ENCODE results near the gene AATF. TPM values are rescaled to one million over a fixed set of nuclear protein-coding genes. Genes with fewer than 3 reads are reported as not detected.

Gene AATF
- total RNA-seq, 4 donors from 2014 or later: 30.3 to 50.5 (median 40.9) TPM

- in situ Hi-C loops (cut with MboI; ENCODE audit: low sequenced_read_pairs in 4 of 4) (loop anchor here in 1 of 4 donors (10.0 kb wide), 1 partner anchor 432 kb away; no protein-coding TSS in a partner anchor), intact Hi-C loops (cut with DNase I; ENCODE audit: low total_unique reads) (no loop called here)
- H3K4me1 ChIP-seq: no peaks in the 10 kb centered on the region
- no peak overlapping the region for H3K4me3 ChIP-seq
- no peak for DNase-seq
- no peak for TF ChIP-seq POLR2A (IDR thresholded peaks at IDR 0.05)
- TF ChIP-seq, protein P1, sequence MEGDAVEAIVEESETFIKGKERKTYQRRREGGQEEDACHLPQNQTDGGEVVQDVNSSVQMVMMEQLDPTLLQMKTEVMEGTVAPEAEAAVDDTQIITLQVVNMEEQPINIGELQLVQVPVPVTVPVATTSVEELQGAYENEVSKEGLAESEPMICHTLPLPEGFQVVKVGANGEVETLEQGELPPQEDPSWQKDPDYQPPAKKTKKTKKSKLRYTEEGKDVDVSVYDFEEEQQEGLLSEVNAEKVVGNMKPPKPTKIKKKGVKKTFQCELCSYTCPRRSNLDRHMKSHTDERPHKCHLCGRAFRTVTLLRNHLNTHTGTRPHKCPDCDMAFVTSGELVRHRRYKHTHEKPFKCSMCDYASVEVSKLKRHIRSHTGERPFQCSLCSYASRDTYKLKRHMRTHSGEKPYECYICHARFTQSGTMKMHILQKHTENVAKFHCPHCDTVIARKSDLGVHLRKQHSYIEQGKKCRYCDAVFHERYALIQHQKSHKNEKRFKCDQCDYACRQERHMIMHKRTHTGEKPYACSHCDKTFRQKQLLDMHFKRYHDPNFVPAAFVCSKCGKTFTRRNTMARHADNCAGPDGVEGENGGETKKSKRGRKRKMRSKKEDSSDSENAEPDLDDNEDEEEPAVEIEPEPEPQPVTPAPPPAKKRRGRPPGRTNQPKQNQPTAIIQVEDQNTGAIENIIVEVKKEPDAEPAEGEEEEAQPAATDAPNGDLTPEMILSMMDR (IDR thresholded peaks at IDR 0.05 in 4 of 5, conservative IDR thresholded peaks at IDR 0.05 in 1 of 5): no peak
- no peak overlapping the region for H3K27ac ChIP-seq
- H3K27me3 ChIP-seq: no peaks in the 10 kb centered on the region
- H3K36me3 ChIP-seq: no peaks in the 10 kb centered on the region
- ATAC-seq: no peak
- no peaks in the 10 kb centered on the region for H3K9me3 ChIP-seq
These were observed 107.9 kb downstream of the AATF start for GRCh38 chr17:37056622-37057021.

GRCh38 chr17:37059493-37059892 is 110.7 kb downstream of the AATF start:
- no peak for ATAC-seq

DNA sequence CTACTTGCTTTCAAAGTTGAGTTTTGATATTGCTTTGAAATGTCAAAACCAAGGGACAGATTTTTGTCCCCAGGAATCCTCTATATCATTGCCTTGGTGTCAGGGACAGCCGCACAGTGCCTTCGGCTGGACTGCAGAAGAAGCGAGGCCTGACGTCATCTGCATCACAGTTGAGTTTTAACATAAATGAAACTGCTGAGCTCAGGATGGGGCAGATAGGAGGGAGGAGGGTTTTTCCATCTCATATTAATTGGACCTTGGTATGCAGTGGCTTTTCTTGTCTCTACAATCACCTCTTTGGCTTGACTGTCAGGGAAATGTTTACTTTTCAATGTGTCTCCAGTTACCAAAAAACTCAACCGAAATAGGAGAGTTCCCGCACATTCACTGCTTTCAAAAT is 111.3 kb downstream of the AATF start:
- Histone ChIP-seq H3K36me3 (no peaks in the 10 kb centered on the region), H3K27me3 (peaks cover 0 to 8% (median 7%) of the 10 kb centered on the region in 3 donors), H3K4me3 (no peak overlapping the region), H3K9me3 (no peaks in the 10 kb centered on the region), H3K4me1 (no peaks in the 10 kb centered on the region), H3K27ac (no peak overlapping the region)
- in situ Hi-C loops (cut with MboI; ENCODE audit: low sequenced_read_pairs in 4 of 4) (no loop called here), intact Hi-C loops (cut with DNase I; ENCODE audit: low total_unique reads) (no loop called here)
- DNase-seq (no peak), ATAC-seq (no peak)
- TF ChIP-seq, protein P1 (IDR thresholded peaks at IDR 0.05 in 4 of 5, conservative IDR thresholded peaks at IDR 0.05 in 1 of 5): no peak
- TF ChIP-seq POLR2A (IDR thresholded peaks at IDR 0.05): no peak

More at GRCh38 chr17:37059493-37059892, 110.7 kb downstream of the AATF start:
- in situ Hi-C loops (cut with MboI; ENCODE audit: low sequenced_read_pairs in 4 of 4) (loop anchor here in 1 of 4 donors (10.0 kb wide), 1 partner anchor 435 kb away; no protein-coding TSS in a partner anchor), intact Hi-C loops (cut with DNase I; ENCODE audit: low total_unique reads) (no loop called here)
- no peak overlapping the region for H3K4me3 ChIP-seq
- peaks cover 0 to 7% (median 6%) of the 10 kb centered on the region in 3 donors for H3K27me3 ChIP-seq
- no peak overlapping the region for H3K27ac ChIP-seq
- no peaks in the 10 kb centered on the region for H3K9me3 ChIP-seq
- no peaks in the 10 kb centered on the region for H3K36me3 ChIP-seq
- no peak for TF ChIP-seq POLR2A (IDR thresholded peaks at IDR 0.05)
- TF ChIP-seq, protein P1 (IDR thresholded peaks at IDR 0.05 in 4 of 5, conservative IDR thresholded peaks at IDR 0.05 in 1 of 5): no peak
- no peaks in the 10 kb centered on the region for H3K4me1 ChIP-seq
- no peak for DNase-seq

GRCh38 chr17:37060928-37061327 is 112.2 kb downstream of the AATF start:
- no peaks in the 10 kb centered on the region for H3K4me1 ChIP-seq
- H3K4me3 ChIP-seq: no peak overlapping the region
- no peaks in the 10 kb centered on the region for H3K9me3 ChIP-seq
- intact Hi-C loops (cut with DNase I; ENCODE audit: low total_unique reads) (no loop called here), in situ Hi-C loops (cut with MboI; ENCODE audit: low sequenced_read_pairs in 4 of 4) (no loop called here)
- DNase-seq (no peak), ATAC-seq (no peak)
- no peaks in the 10 kb centered on the region for H3K36me3 ChIP-seq
- TF ChIP-seq POLR2A (IDR thresholded peaks at IDR 0.05): no peak
- TF ChIP-seq, protein P1 (IDR thresholded peaks at IDR 0.05 in 4 of 5, conservative IDR thresholded peaks at IDR 0.05 in 1 of 5): no peak
- peaks cover 0 to 8% (median 7%) of the 10 kb centered on the region in 3 donors for H3K27me3 ChIP-seq
- no peak overlapping the region for H3K27ac ChIP-seq

GRCh38 chr17:37062021-37062420 is 113.3 kb downstream of the AATF start:
- Histone ChIP-seq H3K9me3 (no peaks in the 10 kb centered on the region), H3K36me3 (no peaks in the 10 kb centered on the region), H3K27me3 (peaks cover 0 to 8% (median 7%) of the 10 kb centered on the region in 3 donors), H3K4me3 (no peak overlapping the region), H3K27ac (no peak overlapping the region), H3K4me1 (no peaks in the 10 kb centered on the region)
- intact Hi-C loops (cut with DNase I; ENCODE audit: low total_unique reads) (no loop called here), in situ Hi-C loops (cut with MboI; ENCODE audit: low sequenced_read_pairs in 4 of 4) (no loop called here)
- DNase-seq (no peak), ATAC-seq (no peak)
- TF ChIP-seq, protein P1 (IDR thresholded peaks at IDR 0.05 in 4 of 5, conservative IDR thresholded peaks at IDR 0.05 in 1 of 5): no peak
- TF ChIP-seq POLR2A (IDR thresholded peaks at IDR 0.05): no peak

All from gastrocnemius medialis (tissue), 4 donors.